Measurements from ENCODE around the gene CD40.

CD40 gene

DNA sequence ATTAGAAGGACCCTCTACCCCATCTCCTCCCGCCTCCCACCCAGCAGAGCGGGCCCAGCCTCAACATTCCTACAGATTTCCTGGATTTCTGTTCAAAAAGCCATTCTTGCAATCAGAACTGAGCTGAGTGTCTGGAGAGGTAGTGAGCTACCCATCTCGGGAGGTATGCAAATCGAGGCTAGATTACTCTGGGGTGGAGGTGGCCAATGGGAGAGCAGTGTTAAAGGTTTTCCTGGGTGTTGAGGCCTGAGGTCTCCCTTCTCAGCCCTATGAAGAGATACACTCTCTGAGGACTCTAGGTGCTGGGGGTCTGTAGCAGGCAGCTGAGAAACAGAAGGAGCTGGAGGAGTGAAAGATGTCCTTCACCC is 57.0 kb downstream of the CD40 start:
- no peak for DNase-seq

DNA sequence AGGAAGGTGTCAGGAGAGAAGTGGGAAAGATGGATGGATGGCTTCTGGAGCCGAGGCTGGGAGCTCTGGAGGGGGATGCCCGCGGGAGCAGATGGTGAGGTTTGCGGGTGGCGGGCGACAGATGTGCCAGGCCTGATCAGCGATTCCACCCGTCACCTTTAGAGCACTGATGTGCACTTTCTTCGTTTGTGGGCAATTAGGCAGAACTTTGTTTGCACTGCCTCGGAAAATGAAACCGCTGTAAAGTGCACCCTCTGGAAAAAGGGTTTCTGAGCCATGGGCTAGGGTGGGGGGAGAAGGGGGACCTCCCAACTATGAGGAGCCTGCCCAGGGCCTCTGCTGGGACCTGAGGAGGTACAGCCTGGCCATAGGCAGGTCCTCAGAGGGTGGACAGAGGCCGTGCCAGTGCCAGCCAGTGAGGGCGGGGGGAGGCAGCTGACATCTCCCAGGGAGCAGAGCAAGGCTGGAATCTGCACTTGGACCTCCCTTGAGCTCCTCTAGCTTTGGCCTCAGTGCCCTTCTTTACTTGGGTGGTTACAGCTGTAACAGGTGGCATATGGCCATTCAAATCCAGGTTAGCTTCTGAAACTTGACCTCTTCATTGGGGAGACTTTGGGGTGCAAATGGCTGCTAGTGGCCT is 58.7 kb downstream of the CD40 start:
- DNase-seq: no peak

DNA sequence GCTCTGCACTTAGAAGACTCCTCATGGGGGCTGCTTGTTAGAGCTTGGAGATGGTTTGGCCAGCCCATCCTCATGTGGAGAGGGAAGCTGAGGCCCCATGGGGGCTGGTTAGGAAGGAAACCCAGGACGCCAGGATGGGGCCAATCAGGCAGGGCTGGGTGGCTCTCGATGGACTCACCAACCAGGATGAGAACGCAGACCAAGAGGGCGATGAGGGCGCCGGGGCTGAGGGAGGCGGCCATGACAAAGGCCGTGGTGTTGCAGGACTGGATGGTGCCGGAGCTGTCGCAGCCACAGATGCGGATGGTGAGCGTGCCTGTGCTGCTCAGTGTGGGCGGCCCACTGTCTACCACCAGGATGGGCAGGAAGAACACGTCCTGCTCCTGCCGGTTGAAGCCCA is 59.7 kb downstream of the CD40 start:
- no peak for DNase-seq

DNA sequence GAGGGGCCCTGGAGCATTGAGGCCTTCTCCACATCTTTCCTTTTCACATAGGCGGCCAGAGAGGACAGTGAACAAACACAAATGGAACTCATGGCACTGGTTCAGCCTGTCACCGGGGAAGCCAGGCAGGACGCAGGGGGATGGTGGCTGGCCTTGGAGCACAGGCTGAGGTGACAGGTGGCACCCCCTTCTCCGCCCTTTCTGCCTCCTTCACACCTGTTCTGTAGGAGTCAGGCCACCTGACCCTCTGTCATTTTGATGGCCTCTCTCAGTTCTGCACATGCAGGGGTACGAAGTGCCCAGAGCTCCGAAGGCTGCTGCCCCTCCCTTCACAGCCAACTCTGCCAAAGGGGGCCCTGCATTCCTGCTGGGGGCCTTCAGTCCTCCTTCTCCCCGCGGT is 60.8 kb downstream of the CD40 start:
- no peak for DNase-seq
